ENCODE results near the gene HIF3A. TPM values are rescaled to one million over a fixed set of nuclear protein-coding genes. Genes with fewer than 3 reads are reported as not detected.
"Not testable (repeated sequence)": the region's sequence is repeated elsewhere in the genome, so short reads cannot be mapped to it uniquely, and the experiment has no call there.

The HIF3A gene
- total RNA-seq, 1 donor from 2014 or later = 54.6 TPM

DNA sequence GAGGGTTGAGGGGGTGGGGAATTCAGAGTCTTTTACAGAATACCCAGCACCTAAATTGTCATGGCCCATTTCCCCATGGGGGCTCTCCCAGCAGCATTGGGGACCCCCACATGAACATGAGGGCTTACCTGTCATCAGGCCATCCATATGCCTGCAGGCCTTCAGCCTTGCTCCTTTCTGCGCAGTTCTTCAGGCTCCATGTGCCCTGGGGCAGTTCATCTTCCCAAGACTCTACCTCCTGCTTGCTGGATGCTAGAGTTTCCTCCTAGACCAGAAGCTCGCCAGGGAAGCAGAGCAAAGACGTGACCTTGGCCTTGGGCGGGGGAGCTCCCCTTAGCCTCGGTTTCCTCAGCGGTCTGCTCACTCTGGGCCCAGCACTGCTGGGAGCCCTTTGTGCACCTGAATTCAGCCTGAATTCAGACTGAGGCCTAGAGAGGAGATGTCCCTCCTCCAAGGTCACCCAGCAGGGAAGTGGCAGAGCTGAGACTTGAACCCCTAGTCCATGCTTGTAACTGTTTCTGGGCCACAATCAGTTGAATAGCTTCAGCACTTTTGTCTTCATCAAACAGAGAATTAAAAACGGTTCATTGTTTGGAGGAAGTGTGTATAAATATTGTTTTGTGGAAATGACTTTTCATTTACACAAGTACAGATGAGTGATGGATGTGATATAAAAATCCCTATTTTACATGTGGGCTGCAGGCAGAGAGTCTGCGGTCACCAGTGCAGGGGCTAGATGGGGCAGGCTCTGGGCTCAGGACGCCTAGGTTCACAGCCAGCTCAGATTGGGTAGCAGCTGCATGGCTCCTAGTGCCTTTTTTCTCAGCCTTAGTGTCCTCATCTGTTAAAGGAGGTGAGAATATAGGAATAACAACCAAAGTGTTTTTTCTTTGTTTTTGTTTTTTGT is 59.6 kb downstream of the HIF3A start:
- DNase-seq (ENCODE audit: low read depth in 2 of 2) = no peak

DNA sequence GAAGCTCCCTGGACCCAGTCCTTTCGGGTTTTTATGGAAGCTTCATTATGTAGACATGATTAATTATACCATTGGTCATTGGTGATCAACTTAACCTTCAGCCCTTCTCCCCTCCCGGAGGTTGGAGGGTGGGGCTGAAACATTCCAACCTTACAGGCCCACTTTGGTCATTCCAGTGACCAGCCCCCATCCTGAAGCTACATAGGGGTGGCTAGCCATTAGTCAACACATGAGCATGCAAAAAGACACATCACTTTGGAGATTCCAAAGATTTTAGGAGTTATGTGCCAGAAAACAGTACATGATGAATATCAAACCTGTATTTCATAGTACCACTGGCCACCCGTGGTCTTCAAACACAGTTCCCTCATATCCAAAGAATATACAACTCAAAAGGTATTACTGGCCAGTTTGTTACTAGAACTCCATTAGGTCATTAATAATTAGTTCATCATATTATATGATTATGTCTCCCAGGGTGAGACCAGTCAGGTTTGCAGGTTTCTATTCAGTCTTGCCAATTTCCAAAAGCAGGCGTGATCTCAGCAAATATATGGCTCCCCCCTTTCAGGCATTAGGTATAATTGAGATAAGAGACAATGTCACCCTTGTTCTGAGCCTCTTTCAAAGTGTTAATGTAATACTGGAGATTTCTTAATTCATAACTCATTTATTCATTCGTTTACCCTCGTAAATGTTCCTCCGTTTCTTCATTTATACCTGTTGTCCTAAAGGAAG is 61.2 kb downstream of the HIF3A start:
- DNase-seq (ENCODE audit: low read depth in 2 of 2) = no peak

DNA sequence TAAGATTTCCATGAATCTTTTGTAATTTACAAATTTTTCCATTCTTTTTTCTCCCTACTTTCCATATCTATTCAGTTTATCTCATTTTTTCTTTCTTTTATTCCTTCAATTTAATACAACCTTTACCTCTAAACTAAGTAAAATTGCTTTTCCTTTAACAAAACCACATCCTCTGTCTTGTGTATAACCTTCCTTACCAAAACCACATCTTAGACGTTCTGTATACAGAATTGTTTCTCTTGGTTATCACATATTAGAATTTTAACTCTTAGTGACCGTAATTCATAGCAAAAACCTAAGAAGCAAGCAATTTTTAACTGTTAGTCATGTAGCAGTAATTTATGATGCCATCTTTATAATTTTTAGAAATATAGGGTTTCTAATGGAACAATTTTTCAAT is 65.1 kb downstream of the HIF3A start:
- no peak for DNase-seq (ENCODE audit: low read depth in 2 of 2)

DNA sequence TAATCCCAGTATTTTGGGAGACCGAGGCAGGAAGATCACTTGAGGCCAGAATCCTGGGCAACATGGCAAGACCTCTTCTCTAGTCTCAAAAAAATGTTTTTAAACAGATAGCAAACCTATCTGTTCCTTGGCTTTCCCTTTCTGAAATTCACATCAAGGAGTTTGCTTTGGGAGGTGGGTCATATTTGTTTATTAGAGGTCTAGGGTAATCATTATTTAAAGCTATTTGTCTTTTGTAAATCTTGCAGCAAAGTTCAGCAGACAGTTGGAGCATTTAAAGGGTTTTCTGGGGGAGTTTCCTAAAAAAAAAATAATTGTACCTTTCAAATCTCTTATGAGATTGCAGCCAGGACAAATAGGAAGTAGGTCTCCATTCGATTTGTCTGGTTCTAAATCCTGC is 67.5 kb downstream of the HIF3A start:
- no peak for DNase-seq (ENCODE audit: low read depth in 2 of 2)

DNA sequence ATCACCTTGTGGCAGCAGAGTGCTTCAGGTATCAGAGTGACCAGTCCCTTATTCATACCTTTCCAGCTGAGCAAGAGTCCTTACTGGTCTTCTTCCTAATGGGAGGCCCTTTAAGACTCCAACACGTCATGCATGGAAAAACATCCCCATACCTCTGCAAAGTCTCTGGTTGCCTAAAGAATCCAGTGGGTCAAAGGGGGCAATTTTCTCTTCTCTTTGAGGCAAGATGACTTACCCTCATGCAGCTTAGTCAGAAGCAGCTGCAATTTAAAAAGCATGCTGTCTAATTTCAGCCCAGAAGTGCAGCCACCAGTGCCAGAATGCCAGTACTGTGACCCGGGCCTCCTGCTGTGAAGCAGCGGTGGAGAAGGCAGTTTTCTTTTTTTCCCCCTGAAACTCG is 68.7 kb downstream of the HIF3A start:
- no peak for DNase-seq (ENCODE audit: low read depth in 2 of 2)

DNA sequence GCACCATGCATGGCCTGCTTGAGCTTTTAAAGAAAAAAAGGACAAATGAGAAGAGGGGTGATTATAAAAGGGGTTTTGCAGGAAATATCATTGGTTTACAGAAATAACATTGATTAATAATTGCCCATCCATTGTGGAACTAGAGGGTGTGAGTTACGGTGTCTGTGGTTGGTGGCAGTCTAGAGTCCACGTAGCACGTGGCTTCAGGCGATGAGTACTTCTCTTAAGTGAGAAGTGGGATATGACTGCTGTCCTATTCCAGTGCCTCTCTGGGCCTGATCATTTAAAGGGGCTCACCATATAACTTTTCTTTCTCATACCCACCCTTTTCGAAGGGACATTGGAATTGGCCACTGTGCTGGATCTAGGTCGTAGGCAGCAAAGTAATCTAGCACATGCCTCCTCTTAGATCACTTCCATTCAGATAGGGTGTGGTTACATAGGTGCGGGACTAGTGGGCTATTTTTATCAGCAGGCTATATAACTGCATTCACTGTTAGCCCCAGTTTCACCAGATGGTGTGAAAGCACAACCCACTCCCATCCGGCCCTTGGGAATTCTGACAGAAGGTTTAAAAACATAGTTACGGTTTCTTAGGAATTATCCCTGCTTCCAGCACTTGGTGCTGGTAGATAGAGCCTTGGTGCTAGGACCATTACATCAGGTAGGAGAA is 69.9 kb downstream of the HIF3A start:
- DNase-seq (ENCODE audit: low read depth in 2 of 2) = no peak

DNA sequence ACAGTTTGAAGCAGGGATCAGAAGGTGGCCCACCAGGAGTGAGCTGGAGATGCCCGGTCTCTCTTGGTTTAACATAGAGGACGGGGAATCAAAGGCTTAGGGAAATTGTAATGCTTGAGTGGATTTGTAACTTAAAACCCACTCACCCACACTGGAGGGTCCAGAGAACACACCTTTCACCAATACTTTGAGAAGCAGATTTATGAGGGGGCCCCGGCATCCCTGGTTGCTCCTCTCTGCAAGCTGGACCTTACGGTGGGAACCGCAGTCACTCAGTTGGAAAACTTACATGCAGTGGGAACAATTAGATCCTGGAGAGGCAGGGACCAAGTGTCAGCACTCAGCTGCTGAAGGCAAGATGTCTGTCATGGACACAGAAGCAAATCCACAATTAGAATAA is 70.6 kb downstream of the HIF3A start:
- no peak for DNase-seq (ENCODE audit: low read depth in 2 of 2)

DNA sequence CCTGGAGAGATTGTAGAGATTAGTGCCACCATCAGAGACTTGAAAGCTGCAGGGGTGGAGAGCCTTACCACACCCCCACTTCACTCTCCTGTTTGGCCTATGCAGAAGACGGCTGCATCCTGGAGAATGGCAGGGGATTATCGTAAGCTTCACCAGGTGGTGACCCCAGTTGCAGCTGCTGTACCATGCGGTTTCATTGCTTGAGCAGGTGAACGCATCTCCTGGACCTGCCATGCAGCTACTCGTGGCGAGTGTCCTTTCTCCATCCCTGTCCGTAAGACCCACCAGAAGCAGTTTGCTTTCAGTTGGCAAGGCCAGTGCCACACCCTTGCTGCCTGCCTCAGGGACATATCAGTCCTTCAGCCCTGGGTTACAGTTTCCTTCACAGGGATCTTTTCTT is 71.3 kb downstream of the HIF3A start:
- DNase-seq (ENCODE audit: low read depth in 2 of 2) = no peak

DNA sequence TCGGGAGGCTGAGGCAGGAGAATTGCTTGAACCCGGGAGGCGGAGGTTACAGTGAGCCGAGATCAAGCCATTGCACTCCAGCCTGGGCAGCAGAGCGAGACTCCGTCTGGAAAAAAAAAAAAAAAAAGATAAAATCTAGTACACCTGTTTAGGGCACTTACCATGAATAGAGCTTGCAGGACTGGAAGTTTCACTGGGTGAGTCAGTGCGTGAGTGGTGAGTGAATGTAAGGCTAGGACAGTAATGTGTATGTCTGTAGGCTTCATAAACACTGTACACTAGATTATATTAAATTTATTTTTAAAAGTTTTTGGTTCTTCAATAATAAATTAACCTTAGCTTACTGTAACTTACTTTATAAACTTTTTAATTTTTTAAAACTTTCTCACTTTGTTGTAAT is 73.0 kb downstream of the HIF3A start:
- no peak for DNase-seq (ENCODE audit: low read depth in 2 of 2)

DNA sequence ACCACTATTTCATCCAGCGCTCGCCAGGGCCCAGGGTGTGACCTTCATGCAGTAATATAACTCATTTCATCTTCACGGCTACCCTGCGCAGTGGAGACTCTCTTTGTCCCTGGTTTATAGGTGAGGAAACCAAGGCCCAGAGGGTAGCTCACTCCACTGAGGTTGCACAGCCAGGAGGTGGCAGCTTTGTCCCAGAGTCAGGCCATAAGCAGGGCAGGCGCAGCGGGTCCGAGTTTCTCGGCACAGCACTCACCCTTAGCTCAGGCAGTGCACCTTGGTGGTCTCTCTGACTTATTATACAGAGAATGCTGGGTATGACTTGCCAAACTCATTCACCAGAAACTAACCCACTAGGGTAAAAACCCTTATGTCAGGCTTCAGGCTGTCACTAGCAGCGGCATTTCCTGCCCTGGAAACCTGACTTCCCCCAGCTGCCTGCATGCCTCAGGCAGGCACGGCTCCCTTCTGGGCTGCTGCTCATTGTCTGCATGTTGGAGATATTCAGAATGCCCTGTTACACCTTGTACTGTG is 74.6 kb downstream of the HIF3A start:
- DNase-seq (ENCODE audit: low read depth in 2 of 2) = peak; percentile 52 to 62

DNA sequence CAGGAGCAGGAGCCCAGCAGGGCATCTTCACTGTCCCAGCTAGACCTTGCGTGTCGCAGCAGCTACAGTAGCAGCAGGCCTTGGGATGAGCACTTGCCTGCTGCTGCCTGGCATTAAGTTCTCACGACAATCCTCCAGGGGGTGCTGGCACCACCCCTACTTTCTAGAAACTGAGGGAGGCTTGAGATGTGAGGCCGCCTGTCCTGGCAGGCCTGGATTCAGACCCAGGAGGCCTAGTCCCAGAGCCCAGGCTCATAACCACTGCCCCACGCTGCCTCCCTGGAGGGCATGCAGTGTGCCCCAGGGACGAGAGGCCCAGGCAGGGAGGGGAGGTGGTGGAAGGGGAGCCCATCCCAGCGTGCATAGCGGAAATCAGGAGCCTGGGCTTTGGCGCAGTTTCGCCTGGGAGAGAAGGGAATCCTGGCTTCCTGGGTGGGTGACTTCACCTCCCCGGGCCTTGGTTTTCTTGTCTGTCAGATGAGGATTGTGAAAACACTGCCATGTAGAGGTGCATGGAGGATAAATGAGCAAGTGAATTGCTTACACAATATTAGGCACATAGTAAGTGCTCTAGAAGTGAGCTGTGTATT is 76.2 kb downstream of the HIF3A start:
- DNase-seq (ENCODE audit: low read depth in 2 of 2) = peak; percentile 29 to 52

DNA sequence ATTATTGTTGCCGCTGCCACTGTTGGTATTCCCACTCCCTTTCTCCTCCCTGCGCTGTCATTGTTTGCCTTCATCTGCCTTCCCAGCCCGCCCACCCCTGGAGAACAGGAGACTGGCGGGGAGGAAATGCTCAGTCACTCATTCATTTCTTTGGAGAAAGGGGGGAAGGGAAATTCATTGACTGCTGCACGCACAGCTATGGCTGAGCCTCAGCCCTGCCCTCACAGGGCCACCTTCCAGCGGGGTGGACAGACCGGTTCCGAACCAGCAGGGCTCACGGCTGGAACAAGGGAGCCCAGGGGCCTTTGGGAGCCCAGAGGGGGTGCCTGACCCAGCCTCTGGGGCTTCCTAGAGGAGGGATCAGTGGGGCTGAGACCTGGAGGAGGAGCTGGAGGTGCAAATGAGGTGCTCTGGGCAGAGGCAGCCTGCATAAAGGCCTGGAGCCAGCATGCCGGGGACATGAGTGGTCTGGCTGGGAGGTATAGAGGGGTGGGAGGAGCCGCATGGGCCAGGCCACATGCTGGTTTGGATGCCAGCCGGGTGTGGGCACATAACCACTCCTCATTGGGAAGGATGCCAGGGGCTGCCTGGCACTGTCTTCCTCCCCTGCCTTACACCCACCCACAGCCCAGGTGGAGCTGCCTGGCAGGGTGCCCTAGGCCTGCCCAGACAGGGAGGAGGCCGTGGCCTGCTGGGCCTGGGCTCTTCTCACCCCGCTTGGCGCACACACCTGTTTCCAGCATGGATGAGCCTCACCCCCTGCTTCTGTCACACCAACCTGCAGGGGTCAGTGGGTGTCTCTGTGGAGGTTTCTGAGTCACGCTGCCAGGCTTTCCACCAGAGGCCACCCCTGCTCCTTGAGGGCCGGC is 76.9 kb downstream of the HIF3A start:
- peak; percentile 50 to 74 for DNase-seq (ENCODE audit: low read depth in 2 of 2)

DNA sequence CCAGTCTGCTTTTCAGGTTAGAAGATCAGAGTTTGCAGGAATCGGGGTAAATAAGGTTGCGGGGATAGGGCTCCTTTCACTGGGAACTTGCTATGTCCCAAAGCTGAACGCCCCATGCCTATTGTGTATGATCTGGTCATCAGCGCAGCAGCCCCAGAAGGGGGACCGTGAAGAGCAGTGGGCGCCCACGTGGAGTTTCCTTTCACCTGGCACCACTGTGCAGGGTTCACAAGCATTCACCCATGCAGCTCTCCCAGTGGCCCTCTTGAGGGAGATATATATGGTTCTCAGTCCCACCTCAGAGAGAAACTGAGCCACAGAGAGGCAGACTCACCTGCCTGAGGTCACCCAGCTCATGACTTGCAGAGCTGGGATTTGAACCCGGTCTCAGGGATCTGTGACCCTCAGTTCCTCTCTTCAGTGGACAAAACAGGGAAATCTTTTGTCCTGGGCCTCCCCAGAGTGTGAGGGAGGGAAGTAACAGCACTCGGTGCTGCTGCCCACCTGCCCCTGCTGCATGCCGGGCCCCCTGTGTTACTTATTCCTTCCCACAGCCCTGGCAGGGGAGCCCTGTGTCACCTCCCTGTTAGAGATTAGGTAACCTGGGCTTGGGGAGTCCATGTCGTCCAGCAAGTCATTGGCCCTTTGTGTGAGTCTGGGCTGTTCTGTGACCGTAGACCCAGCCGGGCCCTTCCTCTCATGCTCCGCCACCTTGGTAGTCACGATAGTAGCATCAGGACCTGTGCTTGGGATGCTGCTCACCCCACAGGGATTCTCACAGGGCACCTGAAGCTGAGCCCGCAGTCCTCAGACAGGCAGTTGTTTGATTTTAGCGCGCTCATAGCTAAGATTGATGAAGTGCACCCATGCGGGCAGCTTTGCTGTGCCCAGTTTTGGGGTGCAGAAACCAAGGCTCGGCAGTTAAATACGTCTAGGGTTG is 78.0 kb downstream of the HIF3A start:
- no peak for DNase-seq (ENCODE audit: low read depth in 2 of 2)

DNA sequence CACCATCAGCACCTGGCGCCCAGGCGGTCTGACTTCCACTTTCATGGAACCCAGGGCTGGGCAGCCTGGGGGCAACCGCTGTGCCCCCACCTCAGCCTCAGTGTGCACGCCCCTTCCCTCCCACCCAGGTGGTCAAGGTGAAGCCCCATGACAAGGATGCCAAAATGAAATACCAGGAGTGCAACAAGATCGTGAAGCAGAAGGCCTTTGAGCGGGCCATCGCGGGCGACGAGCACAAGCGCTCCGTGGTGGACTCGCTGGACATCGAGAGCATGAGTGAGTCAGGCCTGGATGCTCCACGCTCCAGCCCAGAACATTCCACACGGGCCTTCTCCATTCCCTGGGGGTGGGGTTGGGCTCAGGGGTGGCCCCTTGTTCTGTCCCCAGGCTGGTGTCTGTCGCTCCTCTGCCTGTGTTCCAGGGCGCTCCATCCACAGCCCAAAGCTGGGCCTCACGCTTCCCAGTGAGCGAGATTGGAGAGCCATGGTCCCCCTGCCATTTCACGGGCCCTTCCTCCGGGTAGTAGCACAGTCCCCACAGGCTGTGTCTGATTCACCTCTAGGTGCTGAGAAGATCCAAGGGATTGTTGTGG is 78.7 kb downstream of the HIF3A start:
- DNase-seq (ENCODE audit: low read depth in 2 of 2) = not testable (repeated sequence)

DNA sequence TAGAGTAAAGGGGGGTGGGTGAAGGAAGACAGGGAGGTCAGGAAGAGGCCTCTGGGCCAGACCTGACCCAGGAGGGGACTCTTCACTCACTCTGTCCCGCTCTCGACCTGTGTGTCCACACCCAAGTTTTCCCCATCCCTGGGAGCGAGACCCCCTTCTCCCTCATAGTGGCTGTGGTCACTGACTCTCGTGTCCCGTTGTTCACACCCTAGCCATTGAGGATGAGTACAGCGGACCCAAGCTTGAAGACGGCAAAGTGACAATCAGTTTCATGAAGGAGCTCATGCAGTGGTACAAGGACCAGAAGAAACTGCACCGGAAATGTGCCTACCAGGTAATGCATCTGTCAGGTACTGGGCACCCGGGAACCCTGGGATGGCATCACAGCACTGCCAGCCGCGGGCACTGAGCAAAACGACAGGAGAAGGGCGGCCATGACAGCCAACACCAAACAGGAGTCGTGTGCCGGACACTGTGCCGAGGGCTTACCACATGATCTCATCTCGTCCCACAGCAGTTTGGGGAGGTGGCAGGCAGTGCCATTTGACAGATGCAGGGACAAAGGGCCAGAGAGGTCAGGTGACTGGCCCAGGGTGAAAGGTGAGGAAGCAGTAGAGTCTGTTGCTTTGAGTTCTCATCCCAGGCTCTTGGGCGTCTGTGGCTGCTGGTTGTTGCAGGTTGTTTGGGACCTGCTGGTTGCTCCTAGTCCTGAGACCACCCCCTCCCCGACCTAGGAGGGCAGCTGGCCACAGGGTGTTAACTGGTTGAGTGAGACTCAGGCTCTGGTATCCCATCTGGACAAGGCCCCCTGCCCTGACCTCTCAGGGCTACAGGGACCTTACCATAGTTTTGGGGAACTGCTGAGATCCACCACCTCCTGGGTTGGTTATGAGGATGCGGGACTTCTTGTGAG is 79.7 kb downstream of the HIF3A start:
- no peak for DNase-seq (ENCODE audit: low read depth in 2 of 2)

DNA sequence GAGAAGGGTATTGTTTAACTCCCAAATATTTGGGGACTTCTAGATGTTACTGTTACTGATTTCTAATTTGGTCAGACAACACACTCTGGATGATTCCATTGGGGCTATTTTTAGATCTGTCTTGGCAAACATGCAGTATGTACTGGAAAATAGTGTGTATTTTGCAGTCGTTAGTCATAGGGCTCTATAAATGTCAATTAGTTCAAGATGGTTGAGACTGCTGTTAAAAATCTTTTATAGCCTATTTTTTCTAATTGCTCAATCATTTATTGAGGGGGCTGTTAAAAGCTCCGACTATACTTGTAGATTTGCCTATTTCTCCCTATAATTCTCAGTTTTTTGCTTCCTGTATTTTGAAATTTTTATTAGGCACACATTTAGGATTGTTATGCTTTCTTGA is 81.4 kb downstream of the HIF3A start:
- peak; percentile 26 to 62 for DNase-seq (ENCODE audit: low read depth in 2 of 2)

DNA sequence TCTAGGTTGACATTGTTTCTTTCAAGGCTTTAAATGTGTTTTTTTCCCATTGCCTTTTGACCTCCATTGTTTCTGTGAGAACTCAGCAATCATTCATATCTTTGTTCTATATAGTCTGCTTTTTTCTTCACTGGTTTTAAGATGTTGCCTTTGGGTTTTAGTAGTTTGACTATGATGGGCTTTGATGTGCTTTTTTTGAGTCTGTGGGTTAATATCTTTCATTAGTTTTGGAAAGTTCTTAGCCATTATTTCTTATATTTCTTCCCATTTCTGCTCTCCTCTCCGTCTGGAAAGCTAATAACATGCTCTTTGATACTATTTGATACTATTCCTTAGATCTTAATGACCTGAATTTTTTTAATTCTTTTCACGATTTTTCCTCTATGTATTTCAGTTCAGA is 83.8 kb downstream of the HIF3A start:
- no peak for DNase-seq (ENCODE audit: low read depth in 2 of 2)

DNA sequence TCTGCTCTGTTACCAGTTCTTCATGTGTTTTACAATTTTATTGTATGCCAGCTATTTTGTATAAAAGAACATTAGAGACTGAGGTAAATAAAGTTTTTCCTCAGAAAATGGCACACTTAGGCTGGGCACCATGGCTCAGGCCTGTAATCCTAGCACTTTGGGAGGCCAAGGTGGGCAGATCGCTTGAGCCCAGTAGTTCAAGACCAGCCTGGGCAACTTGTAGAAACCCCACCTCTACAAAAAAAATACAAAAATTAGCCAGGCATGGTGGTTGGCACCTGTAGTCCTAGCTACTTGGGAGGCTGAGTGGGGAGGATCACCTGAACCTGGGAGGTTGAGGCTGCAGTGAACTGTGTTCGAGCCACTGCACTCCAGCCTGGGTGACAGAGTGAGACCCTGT is 84.5 kb downstream of the HIF3A start:
- DNase-seq (ENCODE audit: low read depth in 2 of 2) = no peak
